GM19035 (cell line): ENCODE results near the gene SEC61G.

Experiments used
- ATAC-seq: cut with Tn5 transposase; IDR thresholded peaks from one replicate; pipeline ENCODE4 v1.9.1; 2021; ENCODE audit not compliant: unreplicated experiment

The SEC61G gene

GRCh38 chr7:54758702-54759592 lies at the start of gene SEC61G:
Gene SEC61G (minus strand): TSS chr7:54759211. CDS start chr7:54757588, 1,623 bp downstream.
- peak; percentile 95 for ATAC-seq

- no peak for ATAC-seq
These were observed 43.8 kb upstream of the SEC61G start for GRCh38 chr7:54802841-54803240.

GRCh38 chr7:54802114-54802513 lies 43.1 kb upstream of the SEC61G start:
- ATAC-seq = no peak

GRCh38 chr7:54799792-54800191 lies 40.8 kb upstream of the SEC61G start:
- no peak for ATAC-seq

GRCh38 chr7:54798530-54798929 lies 39.5 kb upstream of the SEC61G start:
- no peak for ATAC-seq

- no peak for ATAC-seq
These were observed 37.8 kb upstream of the SEC61G start for GRCh38 chr7:54796853-54797252.

- ATAC-seq = no peak
These were observed 37.1 kb upstream of the SEC61G start for GRCh38 chr7:54796150-54796549.

GRCh38 chr7:54792383-54792782 lies 33.4 kb upstream of the SEC61G start:
- no peak for ATAC-seq

- ATAC-seq = peak; percentile 87
These were observed 29.7 kb upstream of the SEC61G start for GRCh38 chr7:54788664-54789063.

GRCh38 chr7:54785261-54785660 lies 26.2 kb upstream of the SEC61G start:
- no peak for ATAC-seq

GRCh38 chr7:54783952-54784351 lies 24.9 kb upstream of the SEC61G start:
- ATAC-seq = no peak

- no peak for ATAC-seq
These were observed 23.8 kb upstream of the SEC61G start for GRCh38 chr7:54782829-54783228.

GRCh38 chr7:54782314-54782713 lies 23.3 kb upstream of the SEC61G start:
- ATAC-seq = no peak

- ATAC-seq = no peak
These were observed 22.3 kb upstream of the SEC61G start for GRCh38 chr7:54781134-54781920.

- ATAC-seq = no peak
These were observed 21.5 kb upstream of the SEC61G start for GRCh38 chr7:54780490-54780889.

- no peak for ATAC-seq
These were observed 19.9 kb upstream of the SEC61G start for GRCh38 chr7:54778696-54779540.

GRCh38 chr7:54778166-54778565 lies 19.2 kb upstream of the SEC61G start:
- no peak for ATAC-seq

- no peak for ATAC-seq
These were observed 16.1 kb upstream of the SEC61G start for GRCh38 chr7:54774785-54775740.

GRCh38 chr7:54773472-54774399 lies 14.7 kb upstream of the SEC61G start:
- peak; percentile 88 for ATAC-seq
